BE2C (cell line): ENCODE measurements around the gene FRMD8.

Experiments
- DNase-seq: peaks from one replicate; pipeline ENCODE4 v3.0.0-alpha.2; 2020
- H3K27me3 ChIP-seq: fragments of 250-450 bp; sonication (Bioruptor Pico); 2 replicates; pipeline ENCODE4 v1.5.1; 2020; ENCODE audit warnings: mild to moderate bottlenecking
- H3K36me3 ChIP-seq: fragments of 250-450 bp; sonication (Bioruptor Pico); 2 replicates; pipeline ENCODE4 v1.5.1; 2020; ENCODE audit warnings: mild to moderate bottlenecking
- H3K4me1 ChIP-seq: fragments of 250-450 bp; sonication (Bioruptor Pico); 2 replicates; pipeline ENCODE4 v1.5.1; 2020
- H3K4me3 ChIP-seq: 2 replicates; pipeline ENCODE4 v1.5.1; 2011; ENCODE audit warnings: low read depth, low read length
- H3K9me3 ChIP-seq: fragments of 250-450 bp; sonication (Bioruptor Pico); 2 replicates; pipeline ENCODE4 v1.5.1; 2020
- TF ChIP-seq, protein P1 (sequence below): IDR thresholded peaks from 2 replicates; pipeline ENCODE4 v1.5.1; 2012; ENCODE audit warnings: mild to moderate bottlenecking, low read depth, low read length

FRMD8 gene

DNA sequence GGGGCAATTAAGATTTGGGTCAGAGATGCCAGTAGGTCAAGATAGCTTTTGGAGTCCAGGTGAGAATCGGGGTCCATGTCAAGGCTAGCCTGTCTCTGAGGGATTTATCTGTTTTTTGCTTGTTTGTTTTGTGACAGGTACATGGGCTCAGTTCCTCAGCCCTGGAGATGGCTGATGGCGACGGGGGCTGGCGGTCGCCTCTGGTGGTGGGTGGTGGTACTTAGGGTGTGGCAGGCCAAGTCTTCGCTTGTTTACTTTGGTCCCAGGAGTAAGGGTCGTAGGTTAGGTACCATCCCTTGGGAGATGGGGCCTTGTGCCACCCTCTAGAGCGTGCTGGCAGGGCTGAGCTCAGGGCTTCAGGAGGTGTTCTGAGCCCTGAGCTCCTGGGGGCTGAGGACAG lies 8.7 kb upstream of the FRMD8 start:
- no peaks in the 10 kb centered on the region for H3K4me1 ChIP-seq
- H3K4me3 ChIP-seq, result no peak overlapping the region

DNA sequence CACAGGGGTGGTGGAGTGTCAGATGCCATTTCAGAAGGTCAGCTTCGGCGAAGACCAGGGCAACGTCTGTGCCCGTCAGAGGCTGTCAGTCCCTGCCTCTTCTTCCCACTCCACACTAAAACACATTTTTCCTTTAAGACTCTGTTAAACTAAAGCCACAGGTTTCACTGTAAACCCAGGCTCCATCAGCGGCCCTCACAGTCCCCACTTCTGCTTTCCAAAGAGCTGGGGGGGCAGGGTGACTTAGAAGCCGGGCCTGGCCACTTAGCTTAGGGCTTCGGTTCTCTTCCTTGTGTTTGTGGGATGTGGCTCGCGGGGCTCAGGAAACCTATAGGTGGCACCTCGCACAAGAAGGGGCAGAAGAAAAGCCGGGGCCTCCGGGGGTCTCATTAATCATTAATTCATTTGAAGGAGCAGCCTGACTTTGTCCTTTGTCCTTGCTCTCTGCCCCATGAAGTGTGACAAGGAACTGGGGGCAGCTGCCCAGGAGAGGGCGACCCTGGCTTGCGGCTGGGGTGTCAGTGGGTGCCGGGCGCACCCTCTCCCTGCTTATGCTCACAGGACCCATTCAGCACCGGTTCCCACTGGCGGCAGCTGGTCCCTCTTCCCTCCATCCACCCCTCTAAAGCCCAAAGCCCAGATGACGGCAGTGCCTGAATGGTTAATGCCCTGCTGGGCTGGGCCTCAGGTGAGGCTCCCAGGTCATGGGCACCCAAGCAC lies 8.1 kb upstream of the FRMD8 start:
- no peak for DNase-seq
- TF ChIP-seq, protein P1, sequence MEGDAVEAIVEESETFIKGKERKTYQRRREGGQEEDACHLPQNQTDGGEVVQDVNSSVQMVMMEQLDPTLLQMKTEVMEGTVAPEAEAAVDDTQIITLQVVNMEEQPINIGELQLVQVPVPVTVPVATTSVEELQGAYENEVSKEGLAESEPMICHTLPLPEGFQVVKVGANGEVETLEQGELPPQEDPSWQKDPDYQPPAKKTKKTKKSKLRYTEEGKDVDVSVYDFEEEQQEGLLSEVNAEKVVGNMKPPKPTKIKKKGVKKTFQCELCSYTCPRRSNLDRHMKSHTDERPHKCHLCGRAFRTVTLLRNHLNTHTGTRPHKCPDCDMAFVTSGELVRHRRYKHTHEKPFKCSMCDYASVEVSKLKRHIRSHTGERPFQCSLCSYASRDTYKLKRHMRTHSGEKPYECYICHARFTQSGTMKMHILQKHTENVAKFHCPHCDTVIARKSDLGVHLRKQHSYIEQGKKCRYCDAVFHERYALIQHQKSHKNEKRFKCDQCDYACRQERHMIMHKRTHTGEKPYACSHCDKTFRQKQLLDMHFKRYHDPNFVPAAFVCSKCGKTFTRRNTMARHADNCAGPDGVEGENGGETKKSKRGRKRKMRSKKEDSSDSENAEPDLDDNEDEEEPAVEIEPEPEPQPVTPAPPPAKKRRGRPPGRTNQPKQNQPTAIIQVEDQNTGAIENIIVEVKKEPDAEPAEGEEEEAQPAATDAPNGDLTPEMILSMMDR, result no peak
- Histone ChIP-seq H3K4me1 (no peaks in the 10 kb centered on the region), H3K4me3 (no peak overlapping the region), H3K36me3 (no peaks in the 10 kb centered on the region), H3K9me3 (no peaks in the 10 kb centered on the region), H3K27me3 (no peaks in the 10 kb centered on the region)

More for the DNA sequence above, 8.7 kb upstream of the FRMD8 start:
- H3K36me3 ChIP-seq, result no peaks in the 10 kb centered on the region
- no peaks in the 10 kb centered on the region for H3K9me3 ChIP-seq
- TF ChIP-seq, protein P1, result no peak
- H3K27me3 ChIP-seq, result no peaks in the 10 kb centered on the region
- DNase-seq, result no peak

DNA sequence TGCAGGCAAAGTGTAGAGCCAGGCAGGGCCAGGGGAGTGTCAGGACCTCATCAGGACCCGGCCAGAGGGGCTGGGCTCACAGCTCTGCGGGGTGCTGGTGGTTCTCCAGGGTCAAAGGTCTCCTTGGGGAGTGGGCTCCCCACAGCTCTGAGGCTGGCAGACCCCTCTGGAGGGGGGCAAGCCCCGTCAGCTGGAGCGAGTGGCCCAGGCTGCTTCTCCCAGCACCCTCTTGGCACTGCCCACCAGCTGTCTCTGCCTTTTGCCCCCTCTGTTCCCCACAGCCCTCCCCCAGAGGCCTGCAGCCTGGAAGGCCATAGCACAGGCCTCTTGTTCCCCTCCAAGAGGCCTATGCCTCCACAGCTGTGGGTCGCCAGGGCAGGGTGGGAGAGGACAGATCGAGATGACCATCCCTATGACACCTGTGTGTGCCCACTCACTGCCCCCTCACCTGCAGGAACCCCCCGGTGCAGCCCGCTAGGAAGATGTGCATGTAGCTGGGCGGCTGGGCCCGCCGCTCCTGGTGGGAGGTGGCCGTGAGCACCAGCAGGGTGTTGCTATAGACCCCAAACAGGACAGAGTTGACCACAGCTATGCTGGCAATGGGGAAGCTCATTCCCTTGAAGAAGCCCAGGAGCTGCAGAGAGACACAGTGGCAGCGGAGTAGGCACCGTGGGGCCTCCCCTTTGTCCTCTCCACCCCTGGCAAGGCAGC lies 7.4 kb upstream of the FRMD8 start:
- TF ChIP-seq, protein P1, result no peak
- H3K27me3 ChIP-seq, result no peaks in the 10 kb centered on the region
- H3K4me1 ChIP-seq, result no peaks in the 10 kb centered on the region
- no peaks in the 10 kb centered on the region for H3K9me3 ChIP-seq
- no peak for DNase-seq
- no peaks in the 10 kb centered on the region for H3K36me3 ChIP-seq
- H3K4me3 ChIP-seq, result no peak overlapping the region

DNA sequence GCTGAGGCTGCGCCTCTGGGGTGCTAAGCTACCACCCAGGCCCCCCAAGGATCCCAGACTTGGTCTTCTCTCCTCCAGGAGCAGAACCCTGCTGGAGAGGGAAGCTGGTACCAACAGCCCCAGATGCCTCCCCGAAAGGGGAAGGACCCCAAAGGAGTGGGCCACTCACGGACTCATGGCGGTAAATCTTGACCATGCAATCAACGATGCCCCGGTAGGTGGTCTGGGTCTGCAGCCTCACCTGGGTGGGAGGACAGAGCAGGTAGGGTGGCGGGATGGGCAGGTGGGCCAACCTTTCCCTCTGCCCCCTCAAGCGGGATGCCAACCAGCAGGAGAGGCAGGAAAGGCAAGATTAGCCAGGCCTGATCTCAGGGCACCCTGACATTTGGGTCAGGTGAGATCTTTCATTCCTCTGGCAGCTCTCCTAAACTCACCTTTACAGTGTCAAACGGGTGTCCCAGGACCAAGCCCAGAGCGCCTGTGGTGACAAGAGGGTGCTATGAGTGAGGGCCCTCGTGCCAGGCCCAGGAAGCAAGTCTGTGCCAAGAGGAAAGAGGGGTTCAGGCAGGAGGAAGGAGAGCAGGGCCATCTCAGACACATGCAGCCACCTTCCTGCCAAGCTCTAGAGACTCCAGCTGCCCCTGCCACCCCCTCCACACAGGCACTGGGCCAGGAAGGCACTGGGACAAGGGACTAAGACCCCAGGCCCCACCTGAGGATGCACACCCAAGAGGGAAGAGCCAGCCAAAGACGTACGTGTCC lies 6.6 kb upstream of the FRMD8 start:
- no peaks in the 10 kb centered on the region for H3K4me1 ChIP-seq

DNA sequence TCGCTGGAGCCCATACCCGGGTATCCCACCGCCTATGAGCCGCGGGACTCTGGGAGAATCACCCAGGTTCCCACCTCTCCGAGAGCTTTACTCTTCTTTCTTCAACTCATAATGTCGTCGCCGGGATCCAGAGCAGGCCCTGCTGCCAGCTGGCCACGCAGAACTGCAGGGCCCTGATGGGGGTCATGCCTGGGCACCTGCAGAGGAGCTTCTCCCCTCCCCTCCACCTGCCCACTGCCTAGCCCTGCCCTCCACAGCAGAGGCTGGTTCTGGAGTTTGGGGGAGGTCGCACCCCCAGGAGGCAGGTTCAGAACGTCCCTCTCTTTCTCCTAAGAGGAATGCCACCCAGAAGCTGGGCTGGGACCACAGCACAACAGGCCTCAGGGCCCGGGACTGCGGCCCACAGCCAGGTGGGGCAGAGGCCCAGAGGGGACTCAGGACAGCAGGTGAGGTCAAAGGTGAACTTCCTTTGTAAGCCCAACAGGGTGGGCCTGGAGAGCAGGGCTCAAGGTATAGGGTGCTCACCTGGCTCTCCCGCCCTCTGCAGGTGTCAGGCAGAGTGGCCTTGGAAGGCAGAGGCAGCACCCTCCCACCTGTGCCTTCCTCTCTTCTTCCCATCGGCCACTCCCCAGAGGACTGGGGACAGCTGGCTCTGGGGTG lies 5.8 kb upstream of the FRMD8 start:
- Histone ChIP-seq H3K27me3 (no peaks in the 10 kb centered on the region), H3K9me3 (no peaks in the 10 kb centered on the region), H3K36me3 (no peaks in the 10 kb centered on the region), H3K4me3 (no peak overlapping the region), H3K4me1 (no peaks in the 10 kb centered on the region)
- DNase-seq, result no peak
- TF ChIP-seq, protein P1, result no peak

More for the DNA sequence above, 6.6 kb upstream of the FRMD8 start:
- no peak for DNase-seq
- Histone ChIP-seq H3K4me3 (no peak overlapping the region), H3K36me3 (no peaks in the 10 kb centered on the region), H3K27me3 (no peaks in the 10 kb centered on the region), H3K9me3 (no peaks in the 10 kb centered on the region)
- TF ChIP-seq, protein P1, result no peak
